Colon (tissue), 2 donors: Measurements from ENCODE around the gene ASB11.
"Not testable (repeated sequence)": the region's sequence is repeated elsewhere in the genome, so short reads cannot be mapped to it uniquely, and the experiment has no call there.

Source experiments
- FAIRE-seq: peaks from 2 replicates; lab custom pipeline; 2012; peaks lifted over from hg19 to GRCh38; lab: Jason Lieb, UNC
- donor health status: control.
- donor health status: control.

The ASB11 gene

GRCh38 chrX:15305899-15306298 lies 9.5 kb downstream of the ASB11 start:
- not testable (repeated sequence) for FAIRE-seq

GRCh38 chrX:15301924-15302323 lies 13.5 kb downstream of the ASB11 start:
- FAIRE-seq, result no peak

- FAIRE-seq, result peak; percentile 93
These were observed 15.2 kb downstream of the ASB11 start for GRCh38 chrX:15299941-15300851.

- no peak for FAIRE-seq
These were observed 16.7 kb downstream of the ASB11 start for GRCh38 chrX:15298780-15299179.

GRCh38 chrX:15298201-15298600 lies 17.2 kb downstream of the ASB11 start:
- no peak for FAIRE-seq

- no peak for FAIRE-seq
These were observed 22.0 kb downstream of the ASB11 start for GRCh38 chrX:15293451-15293850.

GRCh38 chrX:15292861-15293260 lies 22.6 kb downstream of the ASB11 start:
- no peak for FAIRE-seq

GRCh38 chrX:15277604-15278003 lies 37.8 kb downstream of the ASB11 start:
- FAIRE-seq, result no peak

- FAIRE-seq, result no peak
These were observed 40.5 kb downstream of the ASB11 start for GRCh38 chrX:15274946-15275345.

- FAIRE-seq, result not testable (repeated sequence)
These were observed 42.2 kb downstream of the ASB11 start for GRCh38 chrX:15273275-15273674.

- FAIRE-seq, result peak; percentile 53
These were observed 43.7 kb downstream of the ASB11 start for GRCh38 chrX:15271757-15272156.

GRCh38 chrX:15269618-15270521 lies 45.6 kb downstream of the ASB11 start, which contains the start of gene ASB9:
Gene ASB9, minus strand, starts transcription at chrX:15270083. Its CDS starts 209 bp downstream, at chrX:15269874.
- no peak for FAIRE-seq

- peak; percentile 10 for FAIRE-seq
These were observed 46.3 kb downstream of the ASB11 start for GRCh38 chrX:15269120-15269519.

- FAIRE-seq, result no peak
These were observed 60.6 kb downstream of the ASB11 start for GRCh38 chrX:15254852-15255251.

GRCh38 chrX:15245896-15246295 lies 69.5 kb downstream of the ASB11 start:
- FAIRE-seq, result no peak

GRCh38 chrX:15244421-15244820 lies 71.0 kb downstream of the ASB11 start:
- FAIRE-seq, result no peak

GRCh38 chrX:15242899-15243555 lies 72.4 kb downstream of the ASB11 start:
- peak; percentile 96 for FAIRE-seq

- FAIRE-seq, result no peak
These were observed 74.1 kb downstream of the ASB11 start for GRCh38 chrX:15241301-15241700.

GRCh38 chrX:15240414-15240813 lies 75.0 kb downstream of the ASB11 start:
- no peak for FAIRE-seq

- no peak for FAIRE-seq
These were observed 79.3 kb downstream of the ASB11 start for GRCh38 chrX:15236146-15236545.

- FAIRE-seq, result no peak
These were observed 80.4 kb downstream of the ASB11 start for GRCh38 chrX:15235001-15235400.

- peak; percentile 72 for FAIRE-seq
These were observed 81.9 kb downstream of the ASB11 start for GRCh38 chrX:15233416-15234015.
